Measurements from ENCODE around the gene SLC5A10.

- TF ChIP-seq, protein P1, sequence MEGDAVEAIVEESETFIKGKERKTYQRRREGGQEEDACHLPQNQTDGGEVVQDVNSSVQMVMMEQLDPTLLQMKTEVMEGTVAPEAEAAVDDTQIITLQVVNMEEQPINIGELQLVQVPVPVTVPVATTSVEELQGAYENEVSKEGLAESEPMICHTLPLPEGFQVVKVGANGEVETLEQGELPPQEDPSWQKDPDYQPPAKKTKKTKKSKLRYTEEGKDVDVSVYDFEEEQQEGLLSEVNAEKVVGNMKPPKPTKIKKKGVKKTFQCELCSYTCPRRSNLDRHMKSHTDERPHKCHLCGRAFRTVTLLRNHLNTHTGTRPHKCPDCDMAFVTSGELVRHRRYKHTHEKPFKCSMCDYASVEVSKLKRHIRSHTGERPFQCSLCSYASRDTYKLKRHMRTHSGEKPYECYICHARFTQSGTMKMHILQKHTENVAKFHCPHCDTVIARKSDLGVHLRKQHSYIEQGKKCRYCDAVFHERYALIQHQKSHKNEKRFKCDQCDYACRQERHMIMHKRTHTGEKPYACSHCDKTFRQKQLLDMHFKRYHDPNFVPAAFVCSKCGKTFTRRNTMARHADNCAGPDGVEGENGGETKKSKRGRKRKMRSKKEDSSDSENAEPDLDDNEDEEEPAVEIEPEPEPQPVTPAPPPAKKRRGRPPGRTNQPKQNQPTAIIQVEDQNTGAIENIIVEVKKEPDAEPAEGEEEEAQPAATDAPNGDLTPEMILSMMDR (IDR thresholded peaks at IDR 0.05), result no peak
- TF ChIP-seq POLR2AphosphoS5 (IDR thresholded peaks at IDR 0.05; ENCODE audit: low read depth, low read length), result no peak
- TF ChIP-seq TCF7L2 (IDR thresholded peaks at IDR 0.05; ENCODE audit: low read depth, low read length), result no peak
- TF ChIP-seq, protein P2, sequence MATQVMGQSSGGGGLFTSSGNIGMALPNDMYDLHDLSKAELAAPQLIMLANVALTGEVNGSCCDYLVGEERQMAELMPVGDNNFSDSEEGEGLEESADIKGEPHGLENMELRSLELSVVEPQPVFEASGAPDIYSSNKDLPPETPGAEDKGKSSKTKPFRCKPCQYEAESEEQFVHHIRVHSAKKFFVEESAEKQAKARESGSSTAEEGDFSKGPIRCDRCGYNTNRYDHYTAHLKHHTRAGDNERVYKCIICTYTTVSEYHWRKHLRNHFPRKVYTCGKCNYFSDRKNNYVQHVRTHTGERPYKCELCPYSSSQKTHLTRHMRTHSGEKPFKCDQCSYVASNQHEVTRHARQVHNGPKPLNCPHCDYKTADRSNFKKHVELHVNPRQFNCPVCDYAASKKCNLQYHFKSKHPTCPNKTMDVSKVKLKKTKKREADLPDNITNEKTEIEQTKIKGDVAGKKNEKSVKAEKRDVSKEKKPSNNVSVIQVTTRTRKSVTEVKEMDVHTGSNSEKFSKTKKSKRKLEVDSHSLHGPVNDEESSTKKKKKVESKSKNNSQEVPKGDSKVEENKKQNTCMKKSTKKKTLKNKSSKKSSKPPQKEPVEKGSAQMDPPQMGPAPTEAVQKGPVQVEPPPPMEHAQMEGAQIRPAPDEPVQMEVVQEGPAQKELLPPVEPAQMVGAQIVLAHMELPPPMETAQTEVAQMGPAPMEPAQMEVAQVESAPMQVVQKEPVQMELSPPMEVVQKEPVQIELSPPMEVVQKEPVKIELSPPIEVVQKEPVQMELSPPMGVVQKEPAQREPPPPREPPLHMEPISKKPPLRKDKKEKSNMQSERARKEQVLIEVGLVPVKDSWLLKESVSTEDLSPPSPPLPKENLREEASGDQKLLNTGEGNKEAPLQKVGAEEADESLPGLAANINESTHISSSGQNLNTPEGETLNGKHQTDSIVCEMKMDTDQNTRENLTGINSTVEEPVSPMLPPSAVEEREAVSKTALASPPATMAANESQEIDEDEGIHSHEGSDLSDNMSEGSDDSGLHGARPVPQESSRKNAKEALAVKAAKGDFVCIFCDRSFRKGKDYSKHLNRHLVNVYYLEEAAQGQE (IDR thresholded peaks at IDR 0.05; ENCODE audit: insufficient read depth in 1 of 2, low read depth in 2 of 2, low read length in 1 of 2), result no peak
Measured at GRCh38 chr17:18974407-18975149, 22.6 kb downstream of the SLC5A10 start.

Data from Panc1 (cell line).